Keratinocyte (primary cell): Measurements from ENCODE around the gene GJA4.

Experiments used
- CTCF ChIP-seq, 3 experiments: IDR thresholded peaks in 1 of 3; conservative IDR thresholded peaks in 1 of 3; optimal IDR thresholded peaks in 1 of 3; 2 replicates in 2 of 3; 3 replicates in 1 of 3; pipeline versions ENCODE3 to v1.5.1; 2011; ENCODE audit warnings: low read length in 3 of 3, mild to moderate bottlenecking in 3 of 3, moderate library complexity in 2 of 3, control low read depth in 1 of 3, inconsistent platforms in 1 of 3; ENCODE audit not compliant: insufficient read depth in 2 of 3; ENCODE audit errors: extremely low read depth in 1 of 3
- EZH2 ChIP-seq: IDR thresholded peaks from one replicate; pipeline ENCODE4 v1.6.1; 2012; ENCODE audit warnings: inconsistent platforms, mild to moderate bottlenecking, low read length, moderate library complexity

GRCh38 chr1:34777519-34778321 lies 15.1 kb upstream of the GJA4 start:
- TF ChIP-seq CTCF (optimal IDR thresholded peaks at IDR 0.05 in 1 of 3, IDR thresholded peaks at IDR 0.05 in 1 of 3, conservative IDR thresholded peaks at IDR 0.05 in 1 of 3; ENCODE audit: extremely low read depth in 1 of 3, insufficient read depth in 2 of 3, low read length in 3 of 3) (no peak), EZH2 (no peak)
